K562 (cell line): ENCODE results near the gene PDGFC. TPM values are rescaled to one million over a fixed set of nuclear protein-coding genes. Genes with fewer than 3 reads are reported as not detected.

Experiments
- ATAC-seq: fragments of 200-7000 bp; cut with Tn5 transposase; 3 replicates; pipeline ENCODE4 v1.9.1; 2020; ENCODE audit warnings: moderate library complexity
- BruUV-seq: library from RNA; stranded (reverse); fragments of 400-500 nt; replicated peaks from 2 replicates; lab custom pipeline; 2021; lab: Mats Ljungman, UMichigan
- CTCF ChIA-PET: fragments of 300-600 bp; formaldehyde crosslinking; extraction: SDS; loops from one replicate; lab custom pipeline; 2021; ENCODE audit warnings: low intra/inter-chr PET ratio; lab: Yijun Ruan, JAX
- POLR2A ChIA-PET: fragments of 300-600, 350-650 bp; sonication (Branson Sonifier 250); formaldehyde crosslinking; extraction: SDS; loops from one replicate; lab custom pipeline; 2021; ENCODE audit warnings: antibody characterized with exemption, inconsistent platforms; lab: Yijun Ruan, JAX
- DNase-seq, 4 experiments: peaks; one replicate each; pipeline versions ENCODE4 v3.0.0 to v3.0.0-alpha.2; 2011 to 2018; ENCODE audit warnings: low spot score in 3 of 4, mixed read lengths in 3 of 4; ENCODE audit errors: extremely low read depth in 1 of 4
- FAIRE-seq: peaks from 2 replicates; lab custom pipeline; 2011; peaks lifted over from hg19 to GRCh38; lab: Jason Lieb, UNC
- H2AFZ ChIP-seq: 2 replicates; pipeline ENCODE4 v1.6.0; 2011; ENCODE audit warnings: low read depth, low read length, control low read depth, inconsistent platforms
- H3K27ac ChIP-seq: fragments of 200-600 bp; 3 replicates; pipeline ENCODE4 v1.8.0; 2011; ENCODE audit warnings: low read depth, mild to moderate bottlenecking, control low read depth, inconsistent platforms, low read length, moderate library complexity, mixed read lengths; ENCODE audit errors: extremely low read depth
- H3K27me3 ChIP-seq, 2 experiments: fragments of 300-600 bp in 1 of 2; 2 replicates in 1 of 2; 3 replicates in 1 of 2; pipeline versions ENCODE4 v1.6.0 to v1.8.0; 2011; ENCODE audit warnings: inconsistent platforms in 2 of 2, low read length in 2 of 2, mild to moderate bottlenecking in 1 of 2, mixed read lengths in 1 of 2, moderate library complexity in 1 of 2; ENCODE audit not compliant: control insufficient read depth in 2 of 2, insufficient read depth in 2 of 2
- H3K36me3 ChIP-seq: fragments of 300-600 bp; 3 replicates; pipeline ENCODE4 v1.8.0; 2011; ENCODE audit warnings: mild to moderate bottlenecking, low read length, inconsistent platforms; ENCODE audit not compliant: control insufficient read depth, insufficient read depth
- H3K4me1 ChIP-seq, 2 experiments: fragments of 200-600 bp in 1 of 2; replicated peaks in 1 of 2; 2 replicates in 1 of 2; 3 replicates in 1 of 2; pipeline versions ENCODE4 v1.5.1 to v1.8.0; 2011; ENCODE audit warnings: inconsistent platforms in 2 of 2, low read length in 2 of 2, mild to moderate bottlenecking in 1 of 2, mixed read lengths in 1 of 2, moderate library complexity in 1 of 2; ENCODE audit not compliant: control insufficient read depth in 2 of 2, insufficient read depth in 2 of 2
- H3K4me2 ChIP-seq: 2 replicates; pipeline ENCODE4 v1.6.1; 2011; ENCODE audit warnings: low read length, control low read depth, inconsistent platforms, mixed read lengths; ENCODE audit not compliant: insufficient read depth
- H3K4me3 ChIP-seq: fragments of 200-600 bp; sonication (generic), shearing (Covaris generic); 2 replicates; pipeline ENCODE4 v1.5.1; 2016; ENCODE audit warnings: control low read depth, inconsistent platforms
- H3K79me2 ChIP-seq: fragments of 200-600 bp; 3 replicates; pipeline ENCODE4 v1.8.0; 2011; ENCODE audit warnings: low read length, inconsistent platforms; ENCODE audit not compliant: control insufficient read depth, insufficient read depth
- H3K9ac ChIP-seq, 2 experiments: 2 replicates each; pipeline versions ENCODE4 v1.6.0 to v1.6.1; 2011; ENCODE audit warnings: low read depth in 2 of 2, low read length in 2 of 2, control low read depth in 1 of 2, inconsistent platforms in 1 of 2, mild to moderate bottlenecking in 1 of 2, mixed read lengths in 1 of 2; ENCODE audit not compliant: insufficient read depth in 1 of 2
- H3K9me1 ChIP-seq: one replicate; pipeline ENCODE4 v1.6.0; 2011; ENCODE audit warnings: inconsistent platforms, mild to moderate bottlenecking, low read length, moderate library complexity; ENCODE audit not compliant: control insufficient read depth, insufficient read depth
- H3K9me3 ChIP-seq: replicated peaks from 2 replicates; pipeline ENCODE4 v1.5.1; 2011; ENCODE audit warnings: low read depth, low read length, inconsistent platforms; ENCODE audit not compliant: control insufficient read depth, insufficient read depth
- H4K20me1 ChIP-seq: replicated peaks from 2 replicates; pipeline ENCODE4 v1.6.1; 2011; ENCODE audit warnings: low read length, inconsistent platforms, mixed read lengths; ENCODE audit not compliant: control insufficient read depth, insufficient read depth
- ADNP ChIP-seq: fragments of 200-800 bp; sonication (Bioruptor generic); IDR thresholded peaks from 2 replicates; pipeline ENCODE4 v1.6.1; 2016; ENCODE audit warnings: missing genetic modification characterization, missing compliant biosample characterization
- CTBP1 ChIP-seq: fragments of 450-650 bp; IDR thresholded peaks from 2 replicates; pipeline ENCODE4 v1.6.1; 2016; ENCODE audit warnings: borderline replicate concordance
- DLX4 ChIP-seq: fragments of 250-450 bp; sonication (Bioruptor Pico); IDR thresholded peaks from 2 replicates; pipeline ENCODE4 v1.6.1; 2021; ENCODE audit warnings: mild to moderate bottlenecking
- EP400 ChIP-seq: fragments of 450-650 bp; IDR thresholded peaks from 2 replicates; pipeline ENCODE4 v1.6.1; 2017; ENCODE audit warnings: antibody characterized with exemption, mild to moderate bottlenecking, moderate library complexity
- GATA2 ChIP-seq: sonication (generic); formaldehyde crosslinking; IDR thresholded peaks from 2 replicates; pipeline ENCODE4 v1.4.0; 2020; ENCODE audit warnings: mild to moderate bottlenecking, missing genetic modification reagents
- GTF2F1 ChIP-seq: IDR thresholded peaks from 2 replicates; pipeline ENCODE4 v1.6.1; 2011; ENCODE audit warnings: low read depth, low read length, improper control_type of control experiment
- HIVEP1 ChIP-seq: fragments of 250-450 bp; sonication (Bioruptor Pico); IDR thresholded peaks from 2 replicates; pipeline ENCODE4 v1.4.0; 2020; ENCODE audit warnings: mild to moderate bottlenecking
- SOX6 ChIP-seq: fragments of 450-650 bp; IDR thresholded peaks from 2 replicates; pipeline ENCODE4 v1.6.1; 2014; ENCODE audit warnings: mild to moderate bottlenecking
- XRCC5 ChIP-seq: fragments of 200-400 bp; formaldehyde crosslinking; IDR thresholded peaks from 2 replicates; pipeline ENCODE4 v1.6.1; 2017; ENCODE audit warnings: low read depth, mild to moderate bottlenecking, low read length
- ZNF224 ChIP-seq: sonication (generic); formaldehyde crosslinking; IDR thresholded peaks from 2 replicates; pipeline ENCODE4 v1.8.0; 2022; ENCODE audit warnings: mild to moderate bottlenecking, missing genetic modification reagents
- ZNF76 ChIP-seq: fragments of 250-450 bp; sonication (Bioruptor Pico); IDR thresholded peaks from 2 replicates; pipeline ENCODE4 v1.4.0; 2020; ENCODE audit warnings: mild to moderate bottlenecking, moderate library complexity, borderline replicate concordance
- WGBS: fragments of 100-300 bp; shearing (Covaris generic); methylation state at CpG from one replicate; pipeline ENCODE4 v1.1.6; 2016; ENCODE audit warnings: low coverage, mixed read lengths; ENCODE audit not compliant: insufficient coverage; ENCODE audit errors: missing lambda C conversion rate; 5-methylcytosine and 5-hydroxymethylcytosine counted together
- in situ Hi-C: fragments of 300-500 bp; cut with MboI; formaldehyde crosslinking; loops from 4 replicates; pipeline ENCODE4 v1.15.0; 2018; ENCODE audit warnings: inconsistent platforms, mixed read lengths
- intact Hi-C: fragments of 100-400 bp; cut with micrococcal nuclease; formaldehyde crosslinking; loops from 2 replicates; pipeline ENCODE4 v1.14.2; 2022
- polyA plus RNA-seq, 8 experiments: library from polyadenylated mRNA; depleted of rRNA in 4 of 8; stranded (reverse) in 5 of 8; unstranded in 3 of 8; fragments of >200 nt; fragmentation: Nextera tagmentation in 2 of 8; fragmentation: Illumina TruSeq in 1 of 8; extraction: Ambion mirVana in 2 of 8; extraction: Trizol in 1 of 8; gene quantifications; 2 replicates each; pipeline versions ENCODE4 v1.2.1 to v1.2.3, GENCODE V29; 2011 to 2014; ENCODE audit warnings: inconsistent platforms in 1 of 8, missing spikeins in 1 of 8
- total RNA-seq, 7 experiments: library from RNA; depleted of rRNA in 6 of 7; stranded (reverse); fragments of >200 nt in 6 of 7; fragmentation: Illumina TruSeq in 2 of 7; extraction: Trizol in 2 of 7; gene quantifications; 2 replicates each; pipeline versions ENCODE4 v1.2.1 to v1.2.3, GENCODE V29; 2011 to 2021; ENCODE audit warnings: low replicate concordance in 1 of 7
- TF ChIP-seq, protein P1 (sequence below): sonication (generic); formaldehyde crosslinking; IDR thresholded peaks from 2 replicates; pipeline ENCODE4 v1.9.0; 2022; ENCODE audit warnings: mild to moderate bottlenecking, missing genetic modification reagents
- TF ChIP-seq, protein P2 (sequence below): fragments of 250-450 bp; sonication (Bioruptor Pico); IDR thresholded peaks from 2 replicates; pipeline ENCODE4 v1.4.0; 2020
- TF ChIP-seq, protein P3 (sequence below): fragments of 250-450 bp; sonication (Bioruptor Pico); IDR thresholded peaks from 2 replicates; pipeline ENCODE4 v1.5.0; 2020; ENCODE audit warnings: mild to moderate bottlenecking, borderline replicate concordance

Gene PDGFC
- total and polyA plus RNA-seq, 9 of the 15 experiments (the other 6 are each of a cell fraction or from before 2014, with no cell fraction given): not detected

GRCh38 chr4:156976147-156976546 is 4.5 kb upstream of the PDGFC start:
- ChIA-PET CTCF (no interaction called here), POLR2A (interaction anchor here (0.7 kb wide), 1 partner anchor 739 kb away, joined by 3 read pairs; no protein-coding TSS in a partner anchor)
- H4K20me1 ChIP-seq: no peaks in the 10 kb centered on the region
- no peak overlapping the region for H3K27ac ChIP-seq
- no TSS peak for BruUV-seq
- H2AFZ ChIP-seq: no peak overlapping the region
- H3K36me3 ChIP-seq: no peaks in the 10 kb centered on the region
- no peaks in the 10 kb centered on the region for H3K9me3 ChIP-seq
- H3K79me2 ChIP-seq: no peaks in the 10 kb centered on the region
- TF ChIP-seq XRCC5: no peak
- TF ChIP-seq, protein P1, sequence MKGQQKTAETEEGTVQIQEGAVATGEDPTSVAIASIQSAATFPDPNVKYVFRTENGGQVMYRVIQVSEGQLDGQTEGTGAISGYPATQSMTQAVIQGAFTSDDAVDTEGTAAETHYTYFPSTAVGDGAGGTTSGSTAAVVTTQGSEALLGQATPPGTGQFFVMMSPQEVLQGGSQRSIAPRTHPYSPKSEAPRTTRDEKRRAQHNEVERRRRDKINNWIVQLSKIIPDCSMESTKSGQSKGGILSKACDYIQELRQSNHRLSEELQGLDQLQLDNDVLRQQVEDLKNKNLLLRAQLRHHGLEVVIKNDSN (CRISPR knock-in tag): no peak
- no peak for TF ChIP-seq ADNP
- TF ChIP-seq EP400: no peak
- no peak for TF ChIP-seq DLX4 (CRISPR knock-in tag)
- TF ChIP-seq ZNF224: no peak
- TF ChIP-seq, protein P2, sequence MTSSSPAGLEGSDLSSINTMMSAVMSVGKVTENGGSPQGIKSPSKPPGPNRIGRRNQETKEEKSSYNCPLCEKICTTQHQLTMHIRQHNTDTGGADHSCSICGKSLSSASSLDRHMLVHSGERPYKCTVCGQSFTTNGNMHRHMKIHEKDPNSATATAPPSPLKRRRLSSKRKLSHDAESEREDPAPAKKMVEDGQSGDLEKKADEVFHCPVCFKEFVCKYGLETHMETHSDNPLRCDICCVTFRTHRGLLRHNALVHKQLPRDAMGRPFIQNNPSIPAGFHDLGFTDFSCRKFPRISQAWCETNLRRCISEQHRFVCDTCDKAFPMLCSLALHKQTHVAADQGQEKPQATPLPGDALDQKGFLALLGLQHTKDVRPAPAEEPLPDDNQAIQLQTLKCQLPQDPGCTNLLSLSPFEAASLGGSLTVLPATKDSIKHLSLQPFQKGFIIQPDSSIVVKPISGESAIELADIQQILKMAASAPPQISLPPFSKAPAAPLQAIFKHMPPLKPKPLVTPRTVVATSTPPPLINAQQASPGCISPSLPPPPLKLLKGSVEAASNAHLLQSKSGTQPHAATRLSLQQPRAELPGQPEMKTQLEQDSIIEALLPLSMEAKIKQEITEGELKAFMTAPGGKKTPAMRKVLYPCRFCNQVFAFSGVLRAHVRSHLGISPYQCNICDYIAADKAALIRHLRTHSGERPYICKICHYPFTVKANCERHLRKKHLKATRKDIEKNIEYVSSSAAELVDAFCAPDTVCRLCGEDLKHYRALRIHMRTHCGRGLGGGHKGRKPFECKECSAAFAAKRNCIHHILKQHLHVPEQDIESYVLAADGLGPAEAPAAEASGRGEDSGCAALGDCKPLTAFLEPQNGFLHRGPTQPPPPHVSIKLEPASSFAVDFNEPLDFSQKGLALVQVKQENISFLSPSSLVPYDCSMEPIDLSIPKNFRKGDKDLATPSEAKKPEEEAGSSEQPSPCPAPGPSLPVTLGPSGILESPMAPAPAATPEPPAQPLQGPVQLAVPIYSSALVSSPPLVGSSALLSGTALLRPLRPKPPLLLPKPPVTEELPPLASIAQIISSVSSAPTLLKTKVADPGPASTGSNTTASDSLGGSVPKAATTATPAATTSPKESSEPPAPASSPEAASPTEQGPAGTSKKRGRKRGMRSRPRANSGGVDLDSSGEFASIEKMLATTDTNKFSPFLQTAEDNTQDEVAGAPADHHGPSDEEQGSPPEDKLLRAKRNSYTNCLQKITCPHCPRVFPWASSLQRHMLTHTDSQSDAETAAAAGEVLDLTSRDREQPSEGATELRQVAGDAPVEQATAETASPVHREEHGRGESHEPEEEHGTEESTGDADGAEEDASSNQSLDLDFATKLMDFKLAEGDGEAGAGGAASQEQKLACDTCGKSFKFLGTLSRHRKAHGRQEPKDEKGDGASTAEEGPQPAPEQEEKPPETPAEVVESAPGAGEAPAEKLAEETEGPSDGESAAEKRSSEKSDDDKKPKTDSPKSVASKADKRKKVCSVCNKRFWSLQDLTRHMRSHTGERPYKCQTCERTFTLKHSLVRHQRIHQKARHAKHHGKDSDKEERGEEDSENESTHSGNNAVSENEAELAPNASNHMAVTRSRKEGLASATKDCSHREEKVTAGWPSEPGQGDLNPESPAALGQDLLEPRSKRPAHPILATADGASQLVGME: no peak
- no peak for TF ChIP-seq ZNF76 (CRISPR knock-in tag)
- TF ChIP-seq, protein P3, sequence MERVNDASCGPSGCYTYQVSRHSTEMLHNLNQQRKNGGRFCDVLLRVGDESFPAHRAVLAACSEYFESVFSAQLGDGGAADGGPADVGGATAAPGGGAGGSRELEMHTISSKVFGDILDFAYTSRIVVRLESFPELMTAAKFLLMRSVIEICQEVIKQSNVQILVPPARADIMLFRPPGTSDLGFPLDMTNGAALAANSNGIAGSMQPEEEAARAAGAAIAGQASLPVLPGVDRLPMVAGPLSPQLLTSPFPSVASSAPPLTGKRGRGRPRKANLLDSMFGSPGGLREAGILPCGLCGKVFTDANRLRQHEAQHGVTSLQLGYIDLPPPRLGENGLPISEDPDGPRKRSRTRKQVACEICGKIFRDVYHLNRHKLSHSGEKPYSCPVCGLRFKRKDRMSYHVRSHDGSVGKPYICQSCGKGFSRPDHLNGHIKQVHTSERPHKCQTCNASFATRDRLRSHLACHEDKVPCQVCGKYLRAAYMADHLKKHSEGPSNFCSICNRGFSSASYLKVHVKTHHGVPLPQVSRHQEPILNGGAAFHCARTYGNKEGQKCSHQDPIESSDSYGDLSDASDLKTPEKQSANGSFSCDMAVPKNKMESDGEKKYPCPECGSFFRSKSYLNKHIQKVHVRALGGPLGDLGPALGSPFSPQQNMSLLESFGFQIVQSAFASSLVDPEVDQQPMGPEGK (CRISPR knock-in tag): no peak
- TF ChIP-seq SOX6: no peak
- TF ChIP-seq GATA2 (CRISPR knock-in tag): no peak
- no peak for TF ChIP-seq CTBP1
- no peak for TF ChIP-seq HIVEP1
- TF ChIP-seq GTF2F1: no peak
- H3K9me1 ChIP-seq: no peaks in the 10 kb centered on the region
- no peak overlapping the region for H3K4me2 ChIP-seq
- DNase-seq: no peak
- H3K4me3 ChIP-seq: no peak overlapping the region
- H3K4me1 ChIP-seq: 0 out of 5 replicates have a peak, but pooled peaks cover 0 to 7% of the 10 kb centered on the region in 2 experiments
- no peak for FAIRE-seq
- H3K9ac ChIP-seq: no peak overlapping the region
- WGBS: 0% methylated on average over 2 of the region's 2 CpGs
- ATAC-seq: no peak
- intact Hi-C loops: no loop called here
- in situ Hi-C loops: no loop called here
- H3K27me3 ChIP-seq: no peaks in the 10 kb centered on the region
